GM12801 (cell line): ENCODE data around the gene MAGI1.

Experiments
- TF ChIP-seq, protein P1 (sequence below): IDR thresholded peaks from one replicate; pipeline ENCODE4 v1.5.1; 2011; ENCODE audit warnings: control low read depth; ENCODE audit not compliant: insufficient read length; ENCODE audit errors: extremely low read depth

The MAGI1 gene

DNA sequence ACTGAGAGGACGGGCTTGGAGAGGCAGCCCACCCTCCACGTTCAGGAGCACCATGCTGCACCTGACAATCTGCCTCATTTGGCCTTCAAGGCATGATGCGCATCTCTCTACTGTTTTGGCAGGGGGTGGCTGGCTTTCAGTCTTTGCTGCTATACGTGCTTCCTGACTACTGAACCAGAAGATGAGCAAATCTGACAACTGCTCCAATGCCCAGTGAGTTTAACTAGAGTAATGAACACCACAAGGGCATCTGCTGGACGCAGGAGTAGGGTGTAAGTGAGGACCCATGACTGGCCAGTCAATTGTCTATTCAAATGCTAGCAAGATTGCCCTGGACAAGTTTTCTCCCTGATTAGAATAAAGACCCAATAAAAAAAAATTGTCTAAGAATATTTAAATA is 335.7 kb downstream of the MAGI1 start:
- TF ChIP-seq, protein P1, sequence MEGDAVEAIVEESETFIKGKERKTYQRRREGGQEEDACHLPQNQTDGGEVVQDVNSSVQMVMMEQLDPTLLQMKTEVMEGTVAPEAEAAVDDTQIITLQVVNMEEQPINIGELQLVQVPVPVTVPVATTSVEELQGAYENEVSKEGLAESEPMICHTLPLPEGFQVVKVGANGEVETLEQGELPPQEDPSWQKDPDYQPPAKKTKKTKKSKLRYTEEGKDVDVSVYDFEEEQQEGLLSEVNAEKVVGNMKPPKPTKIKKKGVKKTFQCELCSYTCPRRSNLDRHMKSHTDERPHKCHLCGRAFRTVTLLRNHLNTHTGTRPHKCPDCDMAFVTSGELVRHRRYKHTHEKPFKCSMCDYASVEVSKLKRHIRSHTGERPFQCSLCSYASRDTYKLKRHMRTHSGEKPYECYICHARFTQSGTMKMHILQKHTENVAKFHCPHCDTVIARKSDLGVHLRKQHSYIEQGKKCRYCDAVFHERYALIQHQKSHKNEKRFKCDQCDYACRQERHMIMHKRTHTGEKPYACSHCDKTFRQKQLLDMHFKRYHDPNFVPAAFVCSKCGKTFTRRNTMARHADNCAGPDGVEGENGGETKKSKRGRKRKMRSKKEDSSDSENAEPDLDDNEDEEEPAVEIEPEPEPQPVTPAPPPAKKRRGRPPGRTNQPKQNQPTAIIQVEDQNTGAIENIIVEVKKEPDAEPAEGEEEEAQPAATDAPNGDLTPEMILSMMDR: no peak

DNA sequence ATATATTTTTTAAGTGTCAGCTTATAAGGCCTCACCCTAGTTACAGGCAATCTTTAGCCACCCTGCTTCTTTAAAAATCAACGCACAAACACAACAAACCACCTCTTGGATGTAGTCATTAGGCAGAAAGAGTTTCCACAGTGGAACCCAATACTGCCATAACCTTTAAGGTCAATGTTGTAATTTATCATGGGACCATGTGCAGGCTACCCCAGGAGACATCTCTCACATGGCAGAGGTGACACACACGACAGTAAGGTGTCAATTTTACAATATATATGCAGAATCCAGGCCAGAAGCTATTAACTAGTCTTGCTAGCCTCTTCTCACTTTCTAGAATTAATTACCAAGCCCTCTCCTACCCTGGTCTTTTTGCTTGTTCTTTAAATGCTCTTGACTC is 336.5 kb downstream of the MAGI1 start:
- TF ChIP-seq, protein P1: no peak

DNA sequence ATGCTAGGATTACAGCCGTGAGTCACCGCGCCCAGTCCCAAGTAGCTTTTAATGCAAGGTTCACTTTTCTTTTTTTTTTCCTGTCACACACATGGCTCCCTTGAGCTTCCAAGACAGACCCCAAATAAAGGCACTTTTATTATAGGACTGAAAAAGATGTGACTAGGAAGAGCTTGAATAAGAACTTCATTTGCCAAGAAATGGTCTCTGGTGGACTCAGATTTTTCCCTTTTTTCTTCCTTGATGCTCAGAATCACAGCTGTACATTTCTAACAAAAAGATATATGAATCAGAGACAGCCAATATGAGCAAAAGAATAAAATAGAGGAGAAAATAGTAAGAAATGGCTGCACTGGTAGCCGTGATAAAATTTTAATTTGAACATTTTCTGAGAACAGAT is 337.2 kb downstream of the MAGI1 start:
- TF ChIP-seq, protein P1: no peak

DNA sequence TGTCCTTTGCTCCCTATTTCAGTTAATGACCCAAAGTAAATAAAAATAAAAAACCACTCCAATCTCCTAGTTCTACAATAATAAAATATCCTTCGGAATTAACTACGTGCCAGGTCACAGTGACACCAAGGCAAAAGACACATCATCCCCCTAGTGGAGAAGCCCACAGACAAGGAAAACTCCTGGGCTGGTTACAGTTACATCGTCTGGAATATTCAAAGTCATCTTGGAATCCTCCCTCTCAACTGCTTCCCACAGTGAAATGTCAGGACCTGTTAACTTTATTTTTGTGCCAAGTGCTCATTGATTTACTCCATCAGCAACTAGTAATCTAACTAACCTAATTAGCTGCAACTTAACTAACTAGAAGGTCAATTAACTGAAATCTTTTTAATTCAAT is 349.3 kb downstream of the MAGI1 start:
- TF ChIP-seq, protein P1: no peak

DNA sequence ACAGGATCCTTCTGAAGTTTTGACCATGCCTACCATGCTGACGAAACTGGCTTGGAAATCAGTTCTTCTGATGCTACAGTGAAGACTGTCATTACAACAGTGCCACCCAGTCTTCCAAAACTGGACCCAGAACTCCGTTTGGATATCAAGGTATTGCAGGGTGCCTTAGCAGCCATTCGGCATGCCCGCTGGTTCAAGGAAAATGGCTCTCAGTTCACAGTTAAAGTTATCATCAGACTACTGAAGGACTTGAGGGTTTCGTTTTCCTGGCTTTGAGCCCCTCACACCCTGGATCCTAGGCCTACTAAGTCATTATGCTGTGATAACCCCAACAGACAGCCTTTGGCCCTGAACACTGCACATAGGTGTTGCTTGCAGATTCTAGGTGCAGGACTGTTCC is 351.0 kb downstream of the MAGI1 start:
- TF ChIP-seq, protein P1: no peak

DNA sequence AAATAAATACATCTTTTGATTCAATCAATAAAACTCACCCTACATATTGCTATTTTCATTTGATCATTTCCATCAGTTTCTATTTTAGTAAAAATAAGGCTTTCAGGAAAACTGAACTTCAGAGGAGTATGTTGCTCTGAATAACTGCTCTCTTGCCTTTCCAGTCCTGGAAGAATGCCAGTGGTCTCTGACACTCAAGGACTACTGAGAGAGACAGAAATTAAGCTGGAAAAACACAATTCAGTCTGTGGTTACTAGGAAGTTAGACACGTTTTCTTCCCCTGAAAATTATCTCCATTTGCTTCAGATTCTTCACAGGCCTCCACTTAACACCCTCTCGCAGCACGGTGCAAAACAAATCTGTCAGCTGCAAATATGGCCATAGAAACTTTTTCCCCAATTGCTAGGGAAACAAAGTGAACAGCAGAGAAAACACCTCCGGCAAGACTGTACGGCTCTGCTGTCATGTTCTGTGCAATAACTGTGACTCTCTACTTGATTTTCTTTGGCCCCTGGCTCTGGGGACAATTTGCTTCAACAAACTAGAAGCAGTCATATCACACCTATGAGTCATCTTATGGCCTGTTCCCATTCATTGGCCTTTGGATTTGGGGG is 353.0 kb downstream of the MAGI1 start:
- TF ChIP-seq, protein P1: no peak

DNA sequence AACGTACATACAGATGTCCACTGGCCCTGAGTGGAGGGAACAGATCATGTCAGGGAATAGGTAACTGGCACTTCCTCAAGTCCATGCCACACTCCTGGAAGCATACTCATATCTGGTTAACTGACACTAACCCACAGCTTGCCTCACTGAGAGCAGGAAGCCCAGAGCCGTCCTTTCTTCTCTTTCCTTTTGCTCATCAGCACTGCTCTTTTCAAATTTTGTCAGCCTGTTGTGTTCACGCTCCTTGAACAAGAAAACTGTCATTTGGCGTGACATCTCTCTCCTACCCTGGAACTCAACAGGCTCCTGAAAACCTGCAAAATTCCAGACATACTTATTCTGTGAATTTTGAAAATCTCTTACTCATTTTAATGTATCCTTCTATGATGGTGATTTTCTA is 360.2 kb downstream of the MAGI1 start:
- TF ChIP-seq, protein P1: no peak
